ENCODE data around the gene TRIM44. TPM values are rescaled to one million over a fixed set of nuclear protein-coding genes. Genes with fewer than 3 reads are reported as not detected.

Gene TRIM44
- total RNA-seq, 4 donors from 2014 or later: 35.6 to 70.6 (median 43.2) TPM

DNA sequence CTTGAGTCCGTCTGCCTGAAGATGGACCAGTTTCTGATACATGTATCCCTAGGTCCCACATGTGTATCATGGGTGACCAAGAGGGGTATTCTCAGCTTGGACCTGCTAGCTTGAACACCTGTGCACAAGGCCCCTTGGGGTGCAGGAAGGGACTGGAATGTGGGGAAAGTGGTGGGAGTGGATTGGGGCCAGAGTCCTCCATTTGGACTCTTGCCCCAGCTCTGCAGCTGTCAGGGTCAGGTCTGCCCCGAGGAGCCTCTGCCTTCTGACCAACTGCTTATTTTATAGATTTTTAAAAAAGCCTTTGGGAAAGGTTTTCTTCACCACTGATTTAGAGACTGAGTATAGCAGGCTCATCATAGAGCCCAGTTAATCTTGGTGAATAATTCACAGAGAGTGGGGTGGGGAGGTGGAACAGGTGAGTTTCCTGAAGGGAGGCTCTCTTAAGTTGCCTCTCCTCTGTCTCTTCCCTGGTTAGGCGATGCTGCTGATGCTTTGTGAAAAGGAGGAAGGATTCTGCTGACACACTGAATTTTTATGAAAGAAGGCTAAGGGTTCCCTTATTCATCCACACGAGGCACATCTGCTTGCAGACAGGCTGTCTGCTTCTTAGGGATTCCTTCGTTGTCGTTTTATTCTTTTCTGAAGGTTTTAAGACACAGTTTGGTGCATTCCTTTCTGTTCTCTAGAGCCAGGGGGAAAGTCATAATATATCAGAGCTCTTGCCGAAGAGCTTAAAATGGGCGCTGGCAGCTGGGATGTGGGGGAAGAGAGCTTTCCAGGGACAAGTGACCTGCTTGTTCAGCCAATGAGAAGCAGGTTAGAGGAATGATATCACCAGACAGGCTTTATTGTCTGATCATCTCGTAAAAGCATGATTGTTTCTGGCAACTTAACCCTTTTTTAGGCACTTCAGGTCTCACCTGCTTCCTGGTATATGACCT, 19.9 kb downstream of the TRIM44 start:
- Histone ChIP-seq H3K27me3 (no peaks in the 10 kb centered on the region), H3K4me1 (peaks cover 3 to 23% (median 8%) of the 10 kb centered on the region in 3 donors), H3K27ac (no peak overlapping the region), H3K4me3 (no peak overlapping the region), H3K36me3 (peaks cover 0 to 25% of the 10 kb centered on the region in 2 donors), H3K9me3 (no peaks in the 10 kb centered on the region)
- ATAC-seq: no peak
- TF ChIP-seq, protein P1, sequence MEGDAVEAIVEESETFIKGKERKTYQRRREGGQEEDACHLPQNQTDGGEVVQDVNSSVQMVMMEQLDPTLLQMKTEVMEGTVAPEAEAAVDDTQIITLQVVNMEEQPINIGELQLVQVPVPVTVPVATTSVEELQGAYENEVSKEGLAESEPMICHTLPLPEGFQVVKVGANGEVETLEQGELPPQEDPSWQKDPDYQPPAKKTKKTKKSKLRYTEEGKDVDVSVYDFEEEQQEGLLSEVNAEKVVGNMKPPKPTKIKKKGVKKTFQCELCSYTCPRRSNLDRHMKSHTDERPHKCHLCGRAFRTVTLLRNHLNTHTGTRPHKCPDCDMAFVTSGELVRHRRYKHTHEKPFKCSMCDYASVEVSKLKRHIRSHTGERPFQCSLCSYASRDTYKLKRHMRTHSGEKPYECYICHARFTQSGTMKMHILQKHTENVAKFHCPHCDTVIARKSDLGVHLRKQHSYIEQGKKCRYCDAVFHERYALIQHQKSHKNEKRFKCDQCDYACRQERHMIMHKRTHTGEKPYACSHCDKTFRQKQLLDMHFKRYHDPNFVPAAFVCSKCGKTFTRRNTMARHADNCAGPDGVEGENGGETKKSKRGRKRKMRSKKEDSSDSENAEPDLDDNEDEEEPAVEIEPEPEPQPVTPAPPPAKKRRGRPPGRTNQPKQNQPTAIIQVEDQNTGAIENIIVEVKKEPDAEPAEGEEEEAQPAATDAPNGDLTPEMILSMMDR (IDR thresholded peaks at IDR 0.05): no peak
- TF ChIP-seq POLR2AphosphoS5 (IDR thresholded peaks at IDR 0.05) (no peak), EP300 (IDR thresholded peaks at IDR 0.05) (no peak), POLR2A (IDR thresholded peaks at IDR 0.05) (no peak)
- 15 to 31% methylated on average over 3 to 5 of the region's 9 CpGs for WGBS, 2 donors (ENCODE audit: low coverage in 1 of 2)

DNA sequence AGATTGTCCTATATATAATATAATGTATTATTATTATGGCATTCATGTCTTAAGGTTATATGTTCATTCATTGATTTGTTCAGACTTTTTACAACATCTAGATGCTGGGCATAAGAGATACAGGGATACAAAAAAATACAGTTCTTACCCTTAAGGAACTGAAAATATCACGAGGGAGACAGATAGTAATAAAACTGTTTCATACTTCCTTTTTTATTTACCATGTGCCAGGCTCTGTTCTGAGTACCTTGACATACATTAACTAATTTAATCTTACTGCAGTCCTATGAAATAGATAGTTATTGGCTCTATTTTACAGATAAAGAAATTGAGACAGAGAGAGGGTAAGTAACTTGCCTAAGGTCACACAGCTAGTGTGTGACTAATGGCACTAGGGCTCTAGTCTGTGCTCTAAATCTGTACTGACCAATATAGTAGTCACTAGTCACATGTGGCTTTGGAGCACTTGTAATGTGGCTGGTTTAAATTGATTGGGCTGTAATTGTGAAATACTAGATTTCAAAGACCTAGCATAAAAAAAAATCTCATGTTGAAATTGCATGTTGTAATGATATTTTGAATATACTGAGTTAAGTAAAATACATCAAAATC, 21.3 kb downstream of the TRIM44 start:
- peak; percentile 79 for ATAC-seq
- 64 to 83% methylated on average over 1 of the region's 1 CpG for WGBS, 2 donors (ENCODE audit: low coverage in 1 of 2)
- H3K4me3 ChIP-seq: no peak overlapping the region
- peaks cover 3 to 16% (median 8%) of the 10 kb centered on the region in 3 donors for H3K4me1 ChIP-seq
- no peak overlapping the region for H3K27ac ChIP-seq
- no peaks in the 10 kb centered on the region for H3K9me3 ChIP-seq
- H3K36me3 ChIP-seq: peaks cover 0 to 32% of the 10 kb centered on the region in 2 donors
- TF ChIP-seq EP300 (IDR thresholded peaks at IDR 0.05) (no peak), POLR2AphosphoS5 (IDR thresholded peaks at IDR 0.05) (no peak), POLR2A (IDR thresholded peaks at IDR 0.05) (no peak)
- TF ChIP-seq, protein P1 (IDR thresholded peaks at IDR 0.05): no peak
- H3K27me3 ChIP-seq: no peaks in the 10 kb centered on the region

DNA sequence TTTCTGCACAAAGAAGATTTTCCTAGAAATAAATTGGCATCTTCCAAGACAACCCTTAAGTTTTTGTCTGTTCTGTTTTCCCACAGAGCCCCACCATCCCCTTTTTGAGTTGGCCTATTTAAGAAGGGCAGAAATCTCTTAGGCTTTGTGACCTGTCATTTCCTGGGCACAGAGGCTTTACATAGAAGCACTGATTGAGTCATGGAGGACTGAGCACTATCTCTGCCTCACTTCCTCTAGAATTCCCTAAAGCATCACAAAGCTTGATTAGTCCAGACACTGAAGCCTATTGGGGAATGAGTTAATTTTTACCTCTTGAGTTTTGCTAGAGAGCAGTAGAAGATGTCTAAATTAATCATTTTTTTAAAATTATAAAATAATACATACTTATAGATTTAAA, 25.4 kb downstream of the TRIM44 start:
- no peak for TF ChIP-seq POLR2A (IDR thresholded peaks at IDR 0.05)
- TF ChIP-seq POLR2AphosphoS5 (IDR thresholded peaks at IDR 0.05): no peak
- no peak for TF ChIP-seq EP300 (IDR thresholded peaks at IDR 0.05)
- TF ChIP-seq, protein P1 (IDR thresholded peaks at IDR 0.05): no peak
- ATAC-seq: no peak

DNA sequence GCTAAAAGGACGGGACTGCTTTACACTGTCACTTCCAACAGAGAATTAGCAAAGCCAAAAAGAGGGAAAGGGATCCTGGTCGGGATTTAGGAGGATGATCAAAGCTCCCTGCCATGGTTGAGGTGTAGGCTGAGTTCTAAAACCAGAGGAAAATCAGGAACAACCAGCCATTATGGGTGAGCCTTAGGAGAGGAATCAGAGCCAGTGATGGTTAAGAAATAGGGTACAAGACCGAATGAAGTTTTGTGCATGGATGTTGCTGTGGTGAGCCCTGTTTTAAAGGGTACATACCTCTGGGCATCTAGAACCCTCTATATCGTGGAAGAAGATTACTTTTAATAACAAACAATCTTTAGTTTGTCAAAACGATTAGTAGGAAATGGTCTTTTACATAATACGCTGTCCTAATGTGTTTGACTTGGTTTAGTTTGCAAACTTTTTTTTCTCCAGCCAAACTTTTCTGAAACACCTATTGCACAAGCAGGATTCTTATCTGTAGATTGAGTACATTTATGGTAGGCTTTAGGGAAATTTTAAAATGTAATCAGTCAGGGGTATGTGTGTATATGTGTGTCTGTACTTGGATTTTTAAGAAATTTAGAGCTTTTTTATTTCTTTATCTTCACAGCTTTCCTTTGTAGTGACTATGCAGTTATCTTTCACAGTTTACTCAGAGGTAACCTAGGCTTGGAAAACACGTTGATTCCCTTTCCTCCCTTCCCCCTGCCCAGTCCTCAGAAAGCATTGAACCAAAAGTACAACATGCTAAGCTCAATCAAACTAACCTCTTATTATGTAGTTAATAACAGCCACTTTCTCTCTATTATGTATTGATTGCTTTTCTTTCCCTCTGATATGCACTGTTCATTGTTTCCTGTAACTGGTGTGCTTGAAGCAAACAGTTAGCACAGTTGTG, 26.8 kb downstream of the TRIM44 start:
- Histone ChIP-seq H3K4me3 (no peak overlapping the region), H3K27me3 (no peaks in the 10 kb centered on the region), H3K4me1 (peaks cover 3 to 11% (median 3%) of the 10 kb centered on the region in 3 donors), H3K36me3 (peaks cover 0 to 32% of the 10 kb centered on the region in 2 donors), H3K9me3 (no peaks in the 10 kb centered on the region), H3K27ac (no peak overlapping the region)
- 62 to 72% methylated on average over 5 to 7 of the region's 7 CpGs for WGBS, 2 donors (ENCODE audit: low coverage in 1 of 2)
- ATAC-seq: no peak
- no peak for TF ChIP-seq POLR2AphosphoS5 (IDR thresholded peaks at IDR 0.05)
- TF ChIP-seq POLR2A (IDR thresholded peaks at IDR 0.05): no peak
- TF ChIP-seq, protein P1 (IDR thresholded peaks at IDR 0.05): no peak
- TF ChIP-seq EP300 (IDR thresholded peaks at IDR 0.05): no peak

More for the DNA sequence above, 25.4 kb downstream of the TRIM44 start:
- H3K9me3 ChIP-seq: no peaks in the 10 kb centered on the region
- H3K4me3 ChIP-seq: no peak overlapping the region
- peaks cover 3 to 15% (median 3%) of the 10 kb centered on the region in 3 donors for H3K4me1 ChIP-seq
- no peaks in the 10 kb centered on the region for H3K27me3 ChIP-seq
- no peak overlapping the region for H3K27ac ChIP-seq
- peaks cover 0 to 32% of the 10 kb centered on the region in 2 donors for H3K36me3 ChIP-seq
